Germinal center (tissue), 1 donor: ENCODE results near the gene RGS7.

Experiments used
- DNase-seq: peaks from one replicate; pipeline ENCODE4 v3.0.0; 2012; ENCODE audit warnings: mixed read lengths, low spot score

RGS7 gene

GRCh38 chr1:241356519-241357365 is at the start of gene RGS7:
TSS of gene RGS7 (minus strand) at chr1:241357205.
- peak; percentile 43 for DNase-seq

- no peak for DNase-seq
These were observed 49.4 kb upstream of the RGS7 start for GRCh38 chr1:241406421-241406820.

- DNase-seq, result no peak
These were observed 44.2 kb upstream of the RGS7 start for GRCh38 chr1:241401156-241401555.

- no peak for DNase-seq
These were observed 40.0 kb upstream of the RGS7 start for GRCh38 chr1:241396747-241397681.

GRCh38 chr1:241391926-241392710 is 35.1 kb upstream of the RGS7 start:
- DNase-seq, result no peak

- DNase-seq, result no peak
These were observed 33.5 kb upstream of the RGS7 start for GRCh38 chr1:241390526-241390925.

GRCh38 chr1:241389400-241389799 is 32.4 kb upstream of the RGS7 start:
- no peak for DNase-seq

GRCh38 chr1:241387216-241387615 is 30.2 kb upstream of the RGS7 start:
- no peak for DNase-seq

GRCh38 chr1:241376701-241377100 is 19.7 kb upstream of the RGS7 start:
- no peak for DNase-seq

- no peak for DNase-seq
These were observed 18.9 kb upstream of the RGS7 start for GRCh38 chr1:241375886-241376285.

- no peak for DNase-seq
These were observed 9.2 kb upstream of the RGS7 start for GRCh38 chr1:241366196-241366595.

- no peak for DNase-seq
These were observed 5.3 kb upstream of the RGS7 start for GRCh38 chr1:241362350-241362749.

- no peak for DNase-seq
These were observed 648 bp upstream of the RGS7 start for GRCh38 chr1:241357366-241358340.

- DNase-seq, result no peak
These were observed 852 bp downstream of the RGS7 start for GRCh38 chr1:241356187-241356518.

- DNase-seq, result no peak
These were observed 1.5 kb downstream of the RGS7 start for GRCh38 chr1:241355311-241356010.

- DNase-seq, result no peak
These were observed 4.6 kb downstream of the RGS7 start for GRCh38 chr1:241352401-241352800.

GRCh38 chr1:241351841-241352240 is 5.2 kb downstream of the RGS7 start:
- no peak for DNase-seq

GRCh38 chr1:241343956-241344355 is 13.0 kb downstream of the RGS7 start:
- DNase-seq, result no peak

- no peak for DNase-seq
These were observed 20.7 kb downstream of the RGS7 start for GRCh38 chr1:241336335-241336734.

- no peak for DNase-seq
These were observed 24.0 kb downstream of the RGS7 start for GRCh38 chr1:241332987-241333386.
